Thyroid gland (tissue), 4 donors: ENCODE results near the gene CD37. TPM values are rescaled to one million over a fixed set of nuclear protein-coding genes. Genes with fewer than 3 reads are reported as not detected.
A peak's percentile ranks its signal among the peaks of the same experiment; 100 is the strongest.

Source experiments
- DNase-seq, 2 donors: peaks; one replicate each; pipeline ENCODE4 v3.0.0-alpha.2; 2019
- H3K27ac ChIP-seq, 3 donors: fragments of 200-600 bp; sonication (generic); 1 replicate in 2 of 3; 2 replicates in 1 of 3; pipeline ENCODE4 v1.5.1; 2016 to 2019; ENCODE audit warnings: mild to moderate bottlenecking in 1 of 3, moderate library complexity in 1 of 3
- H3K27me3 ChIP-seq: fragments of 200-600 bp; sonication (generic); one replicate; pipeline ENCODE4 v1.5.1; 2019
- H3K36me3 ChIP-seq, 2 donors: fragments of 200-600 bp; sonication (generic); one replicate each; pipeline ENCODE4 v1.5.1; 2016 to 2019
- H3K4me1 ChIP-seq, 2 donors: fragments of 200-600 bp; sonication (generic); one replicate each; pipeline ENCODE4 v1.5.1; 2017 to 2019
- H3K4me3 ChIP-seq, 3 donors: fragments of 200-600 bp; sonication (generic); replicated peaks in 1 of 3; 1 replicate in 2 of 3; 2 replicates in 1 of 3; pipeline ENCODE4 v1.5.1; 2016; ENCODE audit warnings: mild to moderate bottlenecking in 1 of 3
- H3K9me3 ChIP-seq: fragments of 200-600 bp; sonication (generic); one replicate; pipeline ENCODE4 v1.5.1; 2017
- POLR2A ChIP-seq, 2 donors: fragments of 450-650 bp; IDR thresholded peaks; one replicate each; pipeline ENCODE4 v1.6.1; 2017; ENCODE audit warnings: antibody characterized with exemption in 2 of 2, mild to moderate bottlenecking in 2 of 2, moderate library complexity in 1 of 2
- WGBS, 2 donors: methylation state at CpG; one replicate each; pipeline ENCODE4 v1.1.5; 2017; 5-methylcytosine and 5-hydroxymethylcytosine counted together
- intact Hi-C: fragments of 100-400 bp; cut with DNase I; formaldehyde crosslinking; loops from one replicate; pipeline ENCODE4 v1.15.1; 2023
- total RNA-seq, 4 donors: library from RNA; depleted of rRNA; stranded (reverse); fragments of >200 nt; gene quantifications; one replicate each; pipeline ENCODE4 v1.2.3, GENCODE V29; 2016
- TF ChIP-seq, protein P1 (sequence below), 6 experiments: fragments of 200-600 bp in 3 of 6; fragments of 450-650 bp in 3 of 6; sonication (generic) in 3 of 6; IDR thresholded peaks; one replicate each; pipeline ENCODE4 v1.5.1; 2016 to 2019; ENCODE audit warnings: antibody characterized with exemption in 6 of 6, mild to moderate bottlenecking in 2 of 6, inconsistent platforms in 1 of 6, moderate library complexity in 1 of 6

Gene CD37
- total RNA-seq, 4 donors from 2014 or later, result 2.1 to 9.7 (median 5.4) TPM

DNA sequence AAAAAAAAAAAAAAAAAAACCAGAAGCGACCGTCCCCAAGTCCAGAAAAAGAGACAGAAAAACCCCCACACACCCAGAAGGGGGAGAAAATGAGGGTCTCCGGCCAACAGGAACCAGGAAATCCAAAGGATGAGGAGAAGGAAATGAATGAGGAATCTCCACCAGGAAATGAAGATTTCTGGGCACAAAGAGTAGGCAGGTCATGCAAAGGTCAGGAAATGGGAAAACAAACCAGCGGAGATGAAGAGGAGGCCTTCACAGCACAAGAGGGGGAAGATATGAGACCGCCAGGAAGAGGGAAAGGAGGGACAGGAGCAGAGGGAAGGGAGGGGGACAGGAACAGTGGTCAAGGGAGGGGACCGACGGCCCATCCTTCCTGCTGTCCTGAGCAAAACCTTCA, 21.2 kb downstream of the CD37 start:
- intact Hi-C loops, result no loop called here
- DNase-seq, result no peak
- 68 to 70% methylated on average over 7 of the region's 7 CpGs for WGBS, 2 donors
- no peaks in the 10 kb centered on the region for H3K4me1 ChIP-seq
- H3K36me3 ChIP-seq, result no peaks in the 10 kb centered on the region
- no peaks in the 10 kb centered on the region for H3K27me3 ChIP-seq
- no peaks in the 10 kb centered on the region for H3K9me3 ChIP-seq
- TF ChIP-seq POLR2A (IDR thresholded peaks at IDR 0.05), result no peak
- TF ChIP-seq, protein P1, sequence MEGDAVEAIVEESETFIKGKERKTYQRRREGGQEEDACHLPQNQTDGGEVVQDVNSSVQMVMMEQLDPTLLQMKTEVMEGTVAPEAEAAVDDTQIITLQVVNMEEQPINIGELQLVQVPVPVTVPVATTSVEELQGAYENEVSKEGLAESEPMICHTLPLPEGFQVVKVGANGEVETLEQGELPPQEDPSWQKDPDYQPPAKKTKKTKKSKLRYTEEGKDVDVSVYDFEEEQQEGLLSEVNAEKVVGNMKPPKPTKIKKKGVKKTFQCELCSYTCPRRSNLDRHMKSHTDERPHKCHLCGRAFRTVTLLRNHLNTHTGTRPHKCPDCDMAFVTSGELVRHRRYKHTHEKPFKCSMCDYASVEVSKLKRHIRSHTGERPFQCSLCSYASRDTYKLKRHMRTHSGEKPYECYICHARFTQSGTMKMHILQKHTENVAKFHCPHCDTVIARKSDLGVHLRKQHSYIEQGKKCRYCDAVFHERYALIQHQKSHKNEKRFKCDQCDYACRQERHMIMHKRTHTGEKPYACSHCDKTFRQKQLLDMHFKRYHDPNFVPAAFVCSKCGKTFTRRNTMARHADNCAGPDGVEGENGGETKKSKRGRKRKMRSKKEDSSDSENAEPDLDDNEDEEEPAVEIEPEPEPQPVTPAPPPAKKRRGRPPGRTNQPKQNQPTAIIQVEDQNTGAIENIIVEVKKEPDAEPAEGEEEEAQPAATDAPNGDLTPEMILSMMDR (IDR thresholded peaks at IDR 0.05), result no peak
- peak overlapping the region in 2 of 3 donors; percentile 24 to 46 for H3K27ac ChIP-seq
- no peak overlapping the region for H3K4me3 ChIP-seq

DNA sequence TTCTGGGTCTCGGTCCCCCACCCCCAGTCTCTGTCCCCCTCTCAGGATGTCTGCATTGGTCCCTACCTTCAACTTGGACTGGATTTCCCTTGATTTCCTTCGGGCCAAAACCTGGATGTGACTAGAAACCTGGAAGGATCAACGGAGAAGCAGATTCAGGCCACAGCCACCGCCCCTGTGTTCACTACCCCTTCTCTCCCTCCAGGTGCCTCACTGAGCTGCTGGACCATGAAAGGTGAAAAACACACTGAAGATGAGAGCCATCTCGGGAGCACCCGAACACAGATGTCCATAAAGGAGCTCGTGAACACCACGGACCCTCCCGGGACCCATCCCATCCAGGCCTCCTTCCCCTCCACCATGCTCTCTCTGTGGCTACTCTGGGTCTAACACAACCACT, 22.0 kb downstream of the CD37 start:
- peak overlapping the region in 1 of 3 donors; percentile 46 for H3K27ac ChIP-seq
- H3K27me3 ChIP-seq, result no peaks in the 10 kb centered on the region
- H3K4me3 ChIP-seq, result no peak overlapping the region
- peaks cover 0 to 6% of the 10 kb centered on the region in 2 donors for H3K4me1 ChIP-seq
- TF ChIP-seq POLR2A (IDR thresholded peaks at IDR 0.05), result no peak
- TF ChIP-seq, protein P1 (IDR thresholded peaks at IDR 0.05), result no peak
- intact Hi-C loops, result no loop called here
- 44 to 52% methylated on average over 9 of the region's 9 CpGs for WGBS, 2 donors
- no peaks in the 10 kb centered on the region for H3K36me3 ChIP-seq
- H3K9me3 ChIP-seq, result no peaks in the 10 kb centered on the region
- DNase-seq, result no peak

DNA sequence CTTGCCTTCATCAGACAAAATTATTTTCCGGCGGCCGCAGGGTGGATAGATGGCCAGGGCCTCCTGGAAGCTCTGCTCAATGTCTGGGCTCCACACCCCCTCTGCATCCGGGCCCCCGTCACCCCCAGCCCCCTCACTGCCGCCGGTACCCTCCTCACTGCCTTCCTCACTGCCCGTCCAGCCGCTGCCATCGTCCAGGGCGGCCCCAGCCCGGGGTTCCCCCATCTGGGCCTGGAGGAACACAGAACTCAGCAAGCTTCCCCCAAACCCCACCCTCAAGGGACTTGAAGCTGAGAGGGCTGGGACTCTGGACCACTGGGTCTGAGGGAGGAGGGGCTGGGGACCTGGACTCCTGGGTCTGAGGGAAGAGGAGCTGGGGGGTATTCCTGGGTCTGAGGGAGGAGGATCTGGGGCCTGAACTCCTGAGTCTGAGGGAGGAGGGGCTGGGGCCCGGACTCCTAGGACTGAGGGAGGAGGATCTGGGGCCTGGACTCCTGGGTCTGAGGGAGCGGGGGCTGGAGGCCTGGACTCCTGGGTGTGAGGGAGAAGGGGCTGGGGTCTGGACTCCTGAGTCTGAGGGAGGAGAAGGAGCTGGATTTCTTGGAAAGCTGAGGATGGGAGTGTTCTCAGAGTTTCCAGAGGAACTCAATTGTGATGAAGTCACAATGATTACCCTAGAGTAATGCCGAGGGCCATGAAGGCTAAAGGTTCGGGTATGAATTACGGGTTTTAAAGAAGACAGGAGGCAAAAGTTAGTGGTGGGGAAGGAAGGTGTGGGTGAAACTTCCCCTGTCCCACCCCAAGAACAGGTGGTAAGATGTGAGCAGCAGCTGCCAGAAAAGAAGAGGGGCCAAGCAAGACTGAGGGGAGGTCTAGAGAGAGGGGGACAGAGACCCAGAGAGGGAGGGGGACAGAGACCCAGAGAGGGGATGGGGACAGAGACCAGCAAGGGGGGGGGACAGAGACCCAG, 24.9 kb downstream of the CD37 start:
- Histone ChIP-seq H3K4me1 (peaks cover 8 to 17% of the 10 kb centered on the region in 2 donors), H3K27me3 (no peaks in the 10 kb centered on the region), H3K36me3 (no peaks in the 10 kb centered on the region), H3K27ac (peak overlapping the region in 2 of 3 donors; percentile 41 to 89), H3K4me3 (no peak overlapping the region), H3K9me3 (no peaks in the 10 kb centered on the region)
- intact Hi-C loops, result no loop called here
- WGBS, 2 donors, result 78 to 82% methylated on average over 17 of the region's 17 CpGs
- TF ChIP-seq, protein P1 (IDR thresholded peaks at IDR 0.05), result no peak
- TF ChIP-seq POLR2A (IDR thresholded peaks at IDR 0.05), result no peak
- no peak for DNase-seq

DNA sequence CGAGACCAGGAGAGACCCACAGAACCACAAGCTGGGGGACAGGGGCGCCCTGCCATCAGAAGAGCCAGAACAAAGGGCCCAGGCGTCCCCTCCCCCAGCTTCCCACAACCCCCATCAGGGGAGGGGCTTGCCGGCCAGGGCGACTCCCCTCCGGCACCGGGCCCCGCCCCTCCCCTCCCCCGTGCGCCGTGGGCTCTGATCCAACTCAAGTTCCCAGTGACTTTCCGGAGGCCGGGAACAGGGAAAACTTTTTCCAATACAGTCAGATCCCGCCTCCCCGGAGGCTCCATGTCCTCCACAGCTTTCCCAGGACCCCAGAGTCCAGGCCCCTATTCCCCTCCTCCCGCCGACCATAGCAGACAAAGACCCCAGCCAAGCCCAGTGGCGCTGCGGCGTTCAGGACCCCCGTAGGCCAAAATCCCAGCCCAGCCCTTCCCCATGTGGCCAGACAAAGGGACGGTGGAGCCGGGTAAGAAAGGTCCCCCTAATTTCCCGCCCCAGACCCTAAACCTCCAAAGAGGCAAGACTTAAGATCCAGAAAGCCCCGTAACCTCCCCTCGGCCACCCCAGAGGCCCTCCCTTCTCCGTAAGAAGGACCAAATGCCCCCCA, 26.3 kb downstream of the CD37 start:
- DNase-seq, result peak; percentile 58 to 60
- Histone ChIP-seq H3K4me1 (peaks cover 8 to 17% of the 10 kb centered on the region in 2 donors), H3K27ac (peak overlapping the region; percentile 84 to 89 (median 89)), H3K27me3 (no peaks in the 10 kb centered on the region), H3K36me3 (no peaks in the 10 kb centered on the region), H3K9me3 (no peaks in the 10 kb centered on the region), H3K4me3 (peak overlapping the region in 2 of 3 donors; percentile 27 to 62)
- 2 to 4% methylated on average over 18 of the region's 27 CpGs for WGBS, 2 donors
- intact Hi-C loops, result no loop called here
- TF ChIP-seq, protein P1 (IDR thresholded peaks at IDR 0.05), result no peak
- peak in 1 of 2 donors; percentile 25 for TF ChIP-seq POLR2A (IDR thresholded peaks at IDR 0.05)
